Activated CD8-positive, alpha-beta T cell treated with anti-CD3 and anti-CD28 coated beads for 36 hours (primary cell): ENCODE measurements around the gene SPATA20. TPM values are rescaled to one million over a fixed set of nuclear protein-coding genes. Genes with fewer than 3 reads are reported as not detected.

ENCODE experiments used
- ATAC-seq: fragments of 200-7000 bp; cut with Tn5 transposase; one replicate; pipeline ENCODE4 v1.10.0; 2021; ENCODE audit warnings: mild to moderate bottlenecking, moderate library complexity
- CTCF ChIA-PET: fragments of 350-600 bp; sonication (Branson Sonifier 250); formaldehyde crosslinking; loops from one replicate; lab custom pipeline; 2021; ENCODE audit warnings: antibody characterized with exemption; lab: Charles Lee
- POLR2A ChIA-PET: fragments of 350-600 bp; sonication (Branson Sonifier 250); formaldehyde crosslinking; loops from one replicate; lab custom pipeline; 2021; ENCODE audit warnings: antibody characterized with exemption; lab: Charles Lee
- DNase-seq: peaks from one replicate; pipeline ENCODE4 v3.0.0-alpha.2; 2020
- H3K27ac Mint-ChIP-seq: one replicate; pipeline ENCODE4 v1.8.0; 2021; ENCODE audit warnings: mild to moderate bottlenecking, mixed read lengths
- H3K27me3 Mint-ChIP-seq: one replicate; pipeline ENCODE4 v1.8.0; 2021; ENCODE audit warnings: mixed read lengths
- H3K36me3 Mint-ChIP-seq: one replicate; pipeline ENCODE4 v1.8.0; 2021; ENCODE audit warnings: low read depth, mixed read lengths
- H3K4me1 Mint-ChIP-seq: one replicate; pipeline ENCODE4 v1.8.0; 2021; ENCODE audit warnings: low read depth, mixed read lengths
- H3K4me3 Mint-ChIP-seq: one replicate; pipeline ENCODE4 v1.8.0; 2021; ENCODE audit warnings: mild to moderate bottlenecking, moderate library complexity, mixed read lengths
- H3K9me3 Mint-ChIP-seq: one replicate; pipeline ENCODE4 v1.8.0; 2021; ENCODE audit warnings: mixed read lengths
- intact Hi-C: fragments of 100-400 bp; cut with micrococcal nuclease; formaldehyde crosslinking; loops from one replicate; pipeline ENCODE4 v1.10.0; 2022
- total RNA-seq, 2 experiments: library from RNA; stranded (reverse); gene quantifications; one replicate each; pipeline ENCODE4 v1.2.3, GENCODE V29; 2021
- TF ChIP-seq, protein P1 (sequence below): fragments of 200-600 bp; IDR thresholded peaks from one replicate; pipeline ENCODE4 v1.8.0; 2022; ENCODE audit warnings: antibody characterized with exemption, mild to moderate bottlenecking

Gene SPATA20
- total RNA-seq, 2 experiments from 2014 or later = 29.0 to 36.2 TPM

DNA sequence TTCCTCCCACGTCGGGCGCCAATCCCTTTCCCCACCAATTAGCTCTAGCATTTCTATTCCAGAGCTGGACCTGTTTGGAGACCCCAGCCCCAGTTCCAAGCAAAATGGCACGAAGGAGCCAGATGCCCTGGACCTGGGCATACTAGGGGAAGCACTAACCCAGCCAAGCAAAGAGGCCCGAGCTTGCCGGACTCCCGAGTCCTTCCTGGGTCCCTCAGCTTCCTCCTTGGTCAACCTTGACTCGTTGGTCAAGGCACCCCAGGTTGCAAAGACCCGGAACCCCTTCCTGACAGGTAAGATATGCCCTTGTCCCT, 5.6 kb upstream of the SPATA20 start:
- H3K4me3 Mint-ChIP-seq = peak overlapping the region; percentile 53
- peaks cover 7% of the 10 kb centered on the region for H3K4me1 Mint-ChIP-seq
- H3K36me3 Mint-ChIP-seq = no peaks in the 10 kb centered on the region
- intact Hi-C loops = loop anchor here (5.0 to 10.0 kb wide), 3 partner anchors 59 to 303 kb away; no protein-coding TSS in a partner anchor
- CTCF ChIA-PET = interaction anchor here (1.1 to 3.0 kb wide), 8 partner anchors 9 to 179 kb away, joined by 3 to 17 read pairs (median 4); partner anchors contain the start of genes EPN3, LRRC59 and RSAD1
- H3K9me3 Mint-ChIP-seq = no peaks in the 10 kb centered on the region
- POLR2A ChIA-PET = interaction anchor here (0.8 to 1.0 kb wide), 3 partner anchors 14 to 37 kb away, joined by 3 read pairs; no protein-coding TSS in a partner anchor
- peaks cover 2% of the 10 kb centered on the region for H3K27me3 Mint-ChIP-seq
- TF ChIP-seq, protein P1, sequence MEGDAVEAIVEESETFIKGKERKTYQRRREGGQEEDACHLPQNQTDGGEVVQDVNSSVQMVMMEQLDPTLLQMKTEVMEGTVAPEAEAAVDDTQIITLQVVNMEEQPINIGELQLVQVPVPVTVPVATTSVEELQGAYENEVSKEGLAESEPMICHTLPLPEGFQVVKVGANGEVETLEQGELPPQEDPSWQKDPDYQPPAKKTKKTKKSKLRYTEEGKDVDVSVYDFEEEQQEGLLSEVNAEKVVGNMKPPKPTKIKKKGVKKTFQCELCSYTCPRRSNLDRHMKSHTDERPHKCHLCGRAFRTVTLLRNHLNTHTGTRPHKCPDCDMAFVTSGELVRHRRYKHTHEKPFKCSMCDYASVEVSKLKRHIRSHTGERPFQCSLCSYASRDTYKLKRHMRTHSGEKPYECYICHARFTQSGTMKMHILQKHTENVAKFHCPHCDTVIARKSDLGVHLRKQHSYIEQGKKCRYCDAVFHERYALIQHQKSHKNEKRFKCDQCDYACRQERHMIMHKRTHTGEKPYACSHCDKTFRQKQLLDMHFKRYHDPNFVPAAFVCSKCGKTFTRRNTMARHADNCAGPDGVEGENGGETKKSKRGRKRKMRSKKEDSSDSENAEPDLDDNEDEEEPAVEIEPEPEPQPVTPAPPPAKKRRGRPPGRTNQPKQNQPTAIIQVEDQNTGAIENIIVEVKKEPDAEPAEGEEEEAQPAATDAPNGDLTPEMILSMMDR = no peak
- DNase-seq (no peak), ATAC-seq (no peak)
- no peak overlapping the region for H3K27ac Mint-ChIP-seq

DNA sequence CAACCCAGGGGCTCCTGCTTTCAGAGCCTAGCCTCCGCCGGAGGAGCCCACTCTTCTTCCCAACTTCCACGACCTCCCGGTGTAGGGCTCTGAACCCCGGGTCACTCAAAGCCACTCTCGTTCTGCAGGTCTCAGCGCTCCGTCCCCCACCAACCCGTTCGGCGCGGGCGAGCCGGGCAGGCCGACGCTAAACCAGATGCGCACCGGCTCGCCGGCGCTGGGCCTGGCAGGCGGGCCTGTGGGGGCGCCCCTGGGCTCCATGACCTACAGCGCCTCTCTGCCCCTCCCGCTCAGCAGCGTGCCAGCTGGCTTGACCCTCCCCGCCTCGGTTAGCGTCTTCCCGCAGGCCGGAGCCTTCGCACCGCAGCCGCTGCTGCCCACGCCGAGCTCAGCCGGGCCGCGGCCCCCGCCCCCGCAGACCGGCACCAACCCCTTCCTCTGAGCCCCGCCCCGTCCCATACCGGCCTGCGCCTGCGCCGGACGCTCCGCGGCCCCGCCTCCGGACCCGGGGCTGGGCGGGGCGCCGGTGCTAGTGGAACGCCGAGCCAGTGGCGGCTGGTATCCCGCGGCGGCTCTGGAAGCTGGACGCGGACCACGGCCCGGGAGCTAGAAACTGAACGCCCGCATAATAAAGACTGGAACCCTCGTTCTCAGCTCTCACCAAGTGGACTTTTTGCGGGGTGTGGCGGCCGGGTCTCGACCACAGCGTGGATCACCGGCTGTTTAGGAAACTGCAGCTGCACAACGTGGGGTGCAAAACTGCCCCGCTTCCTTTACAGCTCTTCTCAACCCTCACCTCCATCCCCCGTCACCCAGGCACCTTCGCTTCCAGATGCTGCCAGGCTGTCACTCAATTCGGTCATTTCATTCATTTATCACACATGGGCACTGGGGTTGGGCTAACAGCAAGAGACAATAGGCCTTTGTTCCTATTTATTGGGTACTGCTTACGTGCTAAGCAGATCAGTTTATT, 5.0 kb upstream of the SPATA20 start:
- DNase-seq (peak; percentile 83), ATAC-seq (peak; percentile 87)
- ChIA-PET POLR2A (interaction anchor here (0.6 to 0.8 kb wide), 3 partner anchors 21 to 324 kb away, joined by 3 read pairs; partner anchors contain the start of gene TOB1), CTCF (interaction anchor here (0.8 to 3.0 kb wide), 16 partner anchors 8 to 300 kb away, joined by 3 to 17 read pairs (median 4); partner anchors contain the start of genes EPN3, LRRC59 and RSAD1)
- intact Hi-C loops = loop anchor here (5.0 to 10.0 kb wide), 3 partner anchors 60 to 303 kb away; no protein-coding TSS in a partner anchor
- TF ChIP-seq, protein P1 = peak; percentile 45
- Mint-ChIP-seq H3K27me3 (peaks cover 2% of the 10 kb centered on the region), H3K27ac (peak overlapping the region; percentile 34), H3K4me3 (peak overlapping the region; percentile 53), H3K9me3 (no peaks in the 10 kb centered on the region), H3K36me3 (no peaks in the 10 kb centered on the region), H3K4me1 (peaks cover 11% of the 10 kb centered on the region)

GRCh38 chr17:50542795-50543774, 3.9 kb upstream of the SPATA20 start:
- no peak overlapping the region for H3K27ac Mint-ChIP-seq
- intact Hi-C loops = loop anchor here (5.0 to 10.0 kb wide), 3 partner anchors 61 to 302 kb away; no protein-coding TSS in a partner anchor
- TF ChIP-seq, protein P1 = no peak
- H3K36me3 Mint-ChIP-seq = no peaks in the 10 kb centered on the region
- no peaks in the 10 kb centered on the region for H3K9me3 Mint-ChIP-seq
- ChIA-PET CTCF (interaction anchor here (0.8 to 3.0 kb wide), 19 partner anchors 7 to 299 kb away, joined by 3 to 17 read pairs (median 4); partner anchors contain the start of genes CACNA1G, LRRC59 and RSAD1), POLR2A (interaction anchor here (0.6 kb wide), 1 partner anchor 323 kb away, joined by 3 read pairs; the partner anchor contains the start of gene TOB1)
- DNase-seq = no peak
- peaks cover 2% of the 10 kb centered on the region for H3K27me3 Mint-ChIP-seq
- no peak for ATAC-seq
- H3K4me1 Mint-ChIP-seq = peaks cover 11% of the 10 kb centered on the region
- peak overlapping the region; percentile 53 for H3K4me3 Mint-ChIP-seq

GRCh38 chr17:50544516-50544915, 2.5 kb upstream of the SPATA20 start:
- ChIA-PET POLR2A (no interaction called here), CTCF (interaction anchor here (0.8 to 1.6 kb wide), 7 partner anchors 16 to 298 kb away, joined by 3 to 4 read pairs (median 3); partner anchors contain the start of gene CACNA1G)
- no peak overlapping the region for H3K27ac Mint-ChIP-seq
- peaks cover 2% of the 10 kb centered on the region for H3K27me3 Mint-ChIP-seq
- intact Hi-C loops = loop anchor here (5.0 to 10.0 kb wide), 3 partner anchors 62 to 300 kb away; no protein-coding TSS in a partner anchor
- peaks cover 11% of the 10 kb centered on the region for H3K4me1 Mint-ChIP-seq
- TF ChIP-seq, protein P1 = no peak
- ATAC-seq (no peak), DNase-seq (no peak)
- no peaks in the 10 kb centered on the region for H3K9me3 Mint-ChIP-seq
- H3K36me3 Mint-ChIP-seq = no peaks in the 10 kb centered on the region
- H3K4me3 Mint-ChIP-seq = no peak overlapping the region
